A549 (cell line): ENCODE measurements around the gene LEMD1. TPM values are rescaled to one million over a fixed set of nuclear protein-coding genes. Genes with fewer than 3 reads are reported as not detected.

Experiments used
- ATAC-seq, 2 experiments: fragments of 200-7000 bp in 1 of 2; fragments of >200 bp in 1 of 2; cut with Nextera tagmentation in 1 of 2; cut with Tn5 transposase in 1 of 2; 3 replicates each; pipeline versions ENCODE4 v1.8.0 to v1.9.1; 2018 to 2020; ENCODE audit warnings: mild to moderate bottlenecking in 1 of 2, moderate library complexity in 1 of 2
- CTCF ChIA-PET: fragments of 300-600 bp; sonication (Branson Sonifier 250); formaldehyde crosslinking; extraction: SDS; loops from one replicate; lab custom pipeline; 2021; ENCODE audit warnings: antibody characterized with exemption, inconsistent platforms; lab: Yijun Ruan, JAX
- POLR2A ChIA-PET: fragments of 350-600 bp; formaldehyde crosslinking; extraction: SDS; loops from one replicate; lab custom pipeline; 2021; ENCODE audit warnings: antibody characterized with exemption, inconsistent platforms; lab: Yijun Ruan, JAX
- DNase-seq, 2 experiments: peaks; one replicate each; pipeline versions ENCODE4 v3.0.0 to v3.0.0-alpha.2; 2011 to 2016; ENCODE audit warnings: low read depth in 1 of 2, low spot score in 1 of 2
- FAIRE-seq: peaks from 2 replicates; lab custom pipeline; 2011; peaks lifted over from hg19 to GRCh38; lab: Jason Lieb, UNC
- H3K27ac ChIP-seq, 2 experiments: fragments of >200 bp; sonication (Bioruptor Twin); formaldehyde crosslinking; 3 replicates each; pipeline ENCODE4 v1.5.1; 2016 to 2017
- H3K4me1 ChIP-seq: fragments of >200 bp; sonication (Bioruptor Twin); formaldehyde crosslinking; 3 replicates; pipeline ENCODE4 v1.6.1; 2016
- H3K4me2 ChIP-seq: fragments of >200 bp; sonication (Bioruptor Twin); formaldehyde crosslinking; 3 replicates; pipeline ENCODE4 v1.6.1; 2016
- H3K4me3 ChIP-seq: fragments of >200 bp; sonication (Bioruptor Twin); formaldehyde crosslinking; 3 replicates; pipeline ENCODE4 v1.5.1; 2016
- H3K9me3 ChIP-seq: fragments of >200 bp; sonication (Bioruptor Twin); formaldehyde crosslinking; 3 replicates; pipeline ENCODE4 v1.6.1; 2016
- CHD2 ChIP-seq: fragments of 150-350 bp; IDR thresholded peaks from 2 replicates; pipeline ENCODE4 v1.6.1; 2014; ENCODE audit warnings: low read length; ENCODE audit not compliant: partially characterized antibody
- CHD4 ChIP-seq: fragments of 200-600 bp; sonication (generic); IDR thresholded peaks from 2 replicates; pipeline ENCODE4 v1.6.1; 2016; ENCODE audit warnings: antibody characterized with exemption, mild to moderate bottlenecking, borderline replicate concordance
- EHF ChIP-seq: fragments of 250-450 bp; sonication (Bioruptor Pico); IDR thresholded peaks from 2 replicates; pipeline ENCODE4 v1.5.0; 2020; ENCODE audit warnings: mild to moderate bottlenecking
- EHMT2 ChIP-seq: fragments of 200-600 bp; sonication (generic); IDR thresholded peaks from 2 replicates; pipeline ENCODE4 v1.6.1; 2016; ENCODE audit warnings: antibody characterized with exemption, low read depth, mild to moderate bottlenecking, moderate library complexity
- FOXS1 ChIP-seq: fragments of 250-450 bp; sonication (Bioruptor Pico); IDR thresholded peaks from 2 replicates; pipeline ENCODE4 v1.5.0; 2020; ENCODE audit warnings: mild to moderate bottlenecking, moderate library complexity
- POLR2A ChIP-seq: IDR thresholded peaks from 2 replicates; pipeline ENCODE4 v1.6.1; 2012; ENCODE audit warnings: mild to moderate bottlenecking, low read length
- RNF2 ChIP-seq: fragments of 200-600 bp; sonication (generic); IDR thresholded peaks from 2 replicates; pipeline ENCODE4 v1.6.1; 2016; ENCODE audit warnings: low read depth, mild to moderate bottlenecking, antibody characterized with exemption, moderate library complexity, borderline replicate concordance
- TFCP2L1 ChIP-seq: fragments of 250-450 bp; sonication (Bioruptor Pico); IDR thresholded peaks from 2 replicates; pipeline ENCODE4 v1.5.0; 2021; ENCODE audit warnings: mild to moderate bottlenecking
- ZC3H11A ChIP-seq: fragments of 450-650 bp; IDR thresholded peaks from 2 replicates; pipeline ENCODE4 v1.6.1; 2014; ENCODE audit warnings: antibody characterized with exemption, mild to moderate bottlenecking
- WGBS: methylation state at CpG from one replicate; pipeline ENCODE4 v1.1.6; 2017; ENCODE audit errors: missing lambda C conversion rate; 5-methylcytosine and 5-hydroxymethylcytosine counted together
- polyA plus RNA-seq, 4 experiments: library from polyadenylated mRNA; depleted of rRNA in 3 of 4; stranded (reverse); fragments of >200 nt; fragmentation: RNase III in 1 of 4; extraction: RNeasy Plus Mini Kit Qiagen cat#74134 plus additional on column Dnase treatment in 1 of 4; gene quantifications; 2 replicates in 3 of 4; 3 replicates in 1 of 4; pipeline ENCODE4 v1.2.3, GENCODE V29; 2011 to 2017
- TF ChIP-seq, protein P1 (sequence below): fragments of >200 bp; sonication (Bioruptor Twin); formaldehyde crosslinking; IDR thresholded peaks from 3 replicates; pipeline ENCODE4 v1.6.1; 2016
- TF ChIP-seq, protein P2 (sequence below): IDR thresholded peaks from 2 replicates; pipeline ENCODE4 v1.6.1; 2012
- TF ChIP-seq, protein P3 (sequence below): fragments of 200-600 bp; sonication (generic); IDR thresholded peaks from 2 replicates; pipeline ENCODE4 v1.6.1; 2016; ENCODE audit warnings: antibody characterized with exemption, mild to moderate bottlenecking, moderate library complexity
- TF ChIP-seq, protein P4 (sequence below): IDR thresholded peaks from 2 replicates; pipeline ENCODE4 v1.6.1; 2012; ENCODE audit warnings: low read depth, borderline replicate concordance
- TF ChIP-seq, protein P5 (sequence below): IDR thresholded peaks from 2 replicates; pipeline ENCODE4 v1.6.1; 2012

LEMD1 gene
- polyA plus RNA-seq, 2 of the 4 experiments (the other 2 are of a cell fraction) = 0.14 to 0.18 TPM

DNA sequence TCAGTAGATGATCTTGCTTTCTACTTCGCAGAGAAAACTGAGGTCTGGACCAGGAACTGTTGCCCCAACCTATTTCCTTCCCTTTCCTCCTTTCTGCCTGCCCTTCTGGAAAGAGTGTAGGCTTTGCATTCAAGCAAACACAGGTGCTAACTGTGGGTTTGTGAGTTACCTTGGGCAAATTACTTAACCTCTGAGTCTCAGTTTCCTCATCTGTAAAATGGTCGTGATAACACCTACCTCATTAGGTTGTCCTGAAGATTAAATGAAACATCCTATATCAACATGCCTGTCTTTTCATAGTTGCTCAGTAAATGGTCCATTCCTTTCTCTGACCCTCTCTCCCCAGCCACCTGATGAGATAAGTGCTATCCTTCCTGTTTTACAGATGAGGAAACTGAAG is 43.5 kb upstream of the LEMD1 start:
- 24% methylated on average over 2 of the region's 2 CpGs for WGBS
- ATAC-seq = no peak
- no peak overlapping the region for H3K4me3 ChIP-seq
- H3K4me1 ChIP-seq = no peaks in the 10 kb centered on the region
- ChIA-PET POLR2A (no interaction called here), CTCF (no interaction called here)
- no peak overlapping the region for H3K27ac ChIP-seq
- H3K9me3 ChIP-seq = no peaks in the 10 kb centered on the region
- no peak for DNase-seq
- no peak overlapping the region for H3K4me2 ChIP-seq
- no peak for FAIRE-seq
- TF ChIP-seq CHD2 (no peak), RNF2 (no peak), EHF (CRISPR knock-in tag) (no peak), CHD4 (no peak), ZC3H11A (no peak)
- TF ChIP-seq, protein P1, sequence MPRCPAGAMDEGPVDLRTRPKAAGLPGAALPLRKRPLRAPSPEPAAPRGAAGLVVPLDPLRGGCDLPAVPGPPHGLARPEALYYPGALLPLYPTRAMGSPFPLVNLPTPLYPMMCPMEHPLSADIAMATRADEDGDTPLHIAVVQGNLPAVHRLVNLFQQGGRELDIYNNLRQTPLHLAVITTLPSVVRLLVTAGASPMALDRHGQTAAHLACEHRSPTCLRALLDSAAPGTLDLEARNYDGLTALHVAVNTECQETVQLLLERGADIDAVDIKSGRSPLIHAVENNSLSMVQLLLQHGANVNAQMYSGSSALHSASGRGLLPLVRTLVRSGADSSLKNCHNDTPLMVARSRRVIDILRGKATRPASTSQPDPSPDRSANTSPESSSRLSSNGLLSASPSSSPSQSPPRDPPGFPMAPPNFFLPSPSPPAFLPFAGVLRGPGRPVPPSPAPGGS = no peak
- TF ChIP-seq, protein P2, sequence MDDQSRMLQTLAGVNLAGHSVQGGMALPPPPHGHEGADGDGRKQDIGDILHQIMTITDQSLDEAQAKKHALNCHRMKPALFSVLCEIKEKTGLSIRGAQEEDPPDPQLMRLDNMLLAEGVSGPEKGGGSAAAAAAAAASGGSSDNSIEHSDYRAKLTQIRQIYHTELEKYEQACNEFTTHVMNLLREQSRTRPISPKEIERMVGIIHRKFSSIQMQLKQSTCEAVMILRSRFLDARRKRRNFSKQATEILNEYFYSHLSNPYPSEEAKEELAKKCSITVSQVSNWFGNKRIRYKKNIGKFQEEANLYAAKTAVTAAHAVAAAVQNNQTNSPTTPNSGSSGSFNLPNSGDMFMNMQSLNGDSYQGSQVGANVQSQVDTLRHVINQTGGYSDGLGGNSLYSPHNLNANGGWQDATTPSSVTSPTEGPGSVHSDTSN = no peak

DNA sequence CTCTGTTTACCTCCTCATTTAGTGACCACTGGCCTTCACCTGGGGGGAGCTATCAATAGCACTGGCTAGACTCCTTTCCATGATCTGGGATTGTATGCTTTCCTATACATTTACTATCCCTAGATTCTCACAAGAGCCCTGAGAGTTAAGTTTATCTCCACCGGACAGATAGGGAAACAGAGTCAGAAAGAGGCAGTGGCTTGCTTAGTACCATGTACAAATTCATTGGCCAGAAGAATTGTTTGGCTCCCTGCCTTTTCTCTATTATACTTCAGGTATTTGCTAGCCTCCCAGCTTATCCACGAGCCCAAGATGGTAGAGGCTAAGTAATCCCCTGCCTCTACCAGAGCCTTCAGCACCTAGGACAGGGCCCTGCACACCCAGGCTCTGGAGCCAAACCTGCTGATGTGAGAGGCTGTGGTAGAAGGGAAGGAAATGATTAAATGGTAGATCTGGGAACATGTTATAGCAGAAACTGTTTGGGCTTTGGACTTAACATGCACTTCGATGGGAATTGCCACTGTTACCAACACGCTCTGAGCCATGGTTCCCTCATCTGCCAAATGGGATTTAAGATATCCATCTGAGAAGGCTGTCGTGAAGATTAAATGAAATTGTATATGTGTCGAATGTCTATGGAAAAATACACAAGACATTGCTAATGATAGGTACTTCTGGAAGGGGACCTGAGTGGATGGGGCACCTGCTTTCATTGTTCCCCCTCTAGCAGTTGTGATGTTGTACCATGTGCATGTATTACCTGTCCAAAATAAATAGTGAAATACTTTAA is 37.1 kb upstream of the LEMD1 start:
- peak in 1 of 2 experiments; percentile 43 for DNase-seq
- CTCF ChIA-PET = interaction anchor here (0.7 to 9.6 kb wide), 4 partner anchors 11 to 29 kb away, joined by 4 to 63 read pairs (median 13); no protein-coding TSS in a partner anchor
- Histone ChIP-seq H3K9me3 (no peaks in the 10 kb centered on the region), H3K27ac (no peak overlapping the region), H3K4me1 (peaks cover 15% of the 10 kb centered on the region), H3K4me2 (no peak overlapping the region), H3K4me3 (no peak overlapping the region)
- peak; percentile 60 to 68; a peak in 5 of 6 replicates for ATAC-seq
- no peak for FAIRE-seq
- 42% methylated on average over 6 of the region's 6 CpGs for WGBS
- POLR2A ChIA-PET = no interaction called here
- TF ChIP-seq POLR2A = no peak
- TF ChIP-seq EHMT2 = 0 out of 2 replicates have a peak, but pooled peaks have one; percentile 69
- 0 out of 2 replicates have a peak, but pooled peaks have one; percentile 38 for TF ChIP-seq FOXS1 (CRISPR knock-in tag)
- TF ChIP-seq, protein P3, sequence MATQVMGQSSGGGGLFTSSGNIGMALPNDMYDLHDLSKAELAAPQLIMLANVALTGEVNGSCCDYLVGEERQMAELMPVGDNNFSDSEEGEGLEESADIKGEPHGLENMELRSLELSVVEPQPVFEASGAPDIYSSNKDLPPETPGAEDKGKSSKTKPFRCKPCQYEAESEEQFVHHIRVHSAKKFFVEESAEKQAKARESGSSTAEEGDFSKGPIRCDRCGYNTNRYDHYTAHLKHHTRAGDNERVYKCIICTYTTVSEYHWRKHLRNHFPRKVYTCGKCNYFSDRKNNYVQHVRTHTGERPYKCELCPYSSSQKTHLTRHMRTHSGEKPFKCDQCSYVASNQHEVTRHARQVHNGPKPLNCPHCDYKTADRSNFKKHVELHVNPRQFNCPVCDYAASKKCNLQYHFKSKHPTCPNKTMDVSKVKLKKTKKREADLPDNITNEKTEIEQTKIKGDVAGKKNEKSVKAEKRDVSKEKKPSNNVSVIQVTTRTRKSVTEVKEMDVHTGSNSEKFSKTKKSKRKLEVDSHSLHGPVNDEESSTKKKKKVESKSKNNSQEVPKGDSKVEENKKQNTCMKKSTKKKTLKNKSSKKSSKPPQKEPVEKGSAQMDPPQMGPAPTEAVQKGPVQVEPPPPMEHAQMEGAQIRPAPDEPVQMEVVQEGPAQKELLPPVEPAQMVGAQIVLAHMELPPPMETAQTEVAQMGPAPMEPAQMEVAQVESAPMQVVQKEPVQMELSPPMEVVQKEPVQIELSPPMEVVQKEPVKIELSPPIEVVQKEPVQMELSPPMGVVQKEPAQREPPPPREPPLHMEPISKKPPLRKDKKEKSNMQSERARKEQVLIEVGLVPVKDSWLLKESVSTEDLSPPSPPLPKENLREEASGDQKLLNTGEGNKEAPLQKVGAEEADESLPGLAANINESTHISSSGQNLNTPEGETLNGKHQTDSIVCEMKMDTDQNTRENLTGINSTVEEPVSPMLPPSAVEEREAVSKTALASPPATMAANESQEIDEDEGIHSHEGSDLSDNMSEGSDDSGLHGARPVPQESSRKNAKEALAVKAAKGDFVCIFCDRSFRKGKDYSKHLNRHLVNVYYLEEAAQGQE = peak; percentile 93

DNA sequence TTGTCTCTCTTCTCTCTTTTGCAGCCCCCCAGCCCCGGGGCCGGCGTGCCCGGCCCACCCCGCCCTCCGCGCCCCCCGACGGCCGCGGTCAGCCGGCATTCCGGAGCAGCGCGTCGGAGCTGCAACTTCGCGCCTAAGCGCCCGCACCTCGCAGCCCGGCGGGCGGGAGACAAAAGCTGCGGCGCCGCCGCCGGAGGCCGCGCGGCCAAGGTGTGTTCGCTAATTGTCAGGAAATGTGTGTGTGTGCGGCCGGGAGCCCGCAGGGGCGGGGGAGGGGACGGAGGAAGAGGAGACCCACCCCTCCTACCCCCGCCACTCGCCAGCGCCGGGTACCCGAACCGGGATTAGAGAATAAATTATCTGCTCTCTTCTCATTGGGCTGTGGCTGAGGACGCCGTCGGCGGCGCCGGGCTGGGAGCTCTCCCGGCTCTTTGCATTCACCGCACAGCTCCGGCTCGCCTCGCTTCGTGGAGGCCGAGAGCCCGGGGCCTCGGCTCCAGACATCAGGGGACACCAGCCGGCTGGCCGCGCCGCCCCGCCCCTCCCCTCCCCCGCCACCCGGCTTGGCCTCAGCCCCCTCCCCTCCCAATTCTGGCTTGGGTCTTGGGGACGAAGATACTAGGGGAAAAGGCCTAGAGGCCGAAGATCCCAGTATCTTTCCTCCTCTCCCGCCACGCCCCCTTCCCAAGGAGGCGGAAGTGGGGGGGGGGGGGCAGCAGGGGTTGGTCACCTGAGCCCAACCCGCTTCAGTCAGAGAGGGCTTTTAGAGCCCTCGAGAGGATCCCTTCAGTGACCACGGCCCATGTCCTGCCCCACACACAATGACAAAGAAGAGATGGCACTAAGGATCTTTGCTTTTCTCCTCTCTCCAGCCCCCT is 35.3 kb upstream of the LEMD1 start:
- Histone ChIP-seq H3K27ac (no peak overlapping the region), H3K4me1 (peaks cover 15% of the 10 kb centered on the region), H3K9me3 (no peaks in the 10 kb centered on the region), H3K4me2 (peak overlapping the region; percentile 90), H3K4me3 (peak overlapping the region; percentile 45)
- FAIRE-seq (no peak), ATAC-seq (peak in 1 of 2 experiments; percentile 56; a peak in 3 of 6 replicates), DNase-seq (no peak)
- ChIA-PET CTCF (interaction anchor here (1.0 to 9.6 kb wide), 9 partner anchors 8 to 103 kb away, joined by 3 to 63 read pairs (median 5); no protein-coding TSS in a partner anchor), POLR2A (no interaction called here)
- TF ChIP-seq TFCP2L1 (CRISPR knock-in tag) = no peak
- TF ChIP-seq, protein P4, sequence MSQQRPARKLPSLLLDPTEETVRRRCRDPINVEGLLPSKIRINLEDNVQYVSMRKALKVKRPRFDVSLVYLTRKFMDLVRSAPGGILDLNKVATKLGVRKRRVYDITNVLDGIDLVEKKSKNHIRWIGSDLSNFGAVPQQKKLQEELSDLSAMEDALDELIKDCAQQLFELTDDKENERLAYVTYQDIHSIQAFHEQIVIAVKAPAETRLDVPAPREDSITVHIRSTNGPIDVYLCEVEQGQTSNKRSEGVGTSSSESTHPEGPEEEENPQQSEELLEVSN = peak; percentile 75
- TF ChIP-seq, protein P5, sequence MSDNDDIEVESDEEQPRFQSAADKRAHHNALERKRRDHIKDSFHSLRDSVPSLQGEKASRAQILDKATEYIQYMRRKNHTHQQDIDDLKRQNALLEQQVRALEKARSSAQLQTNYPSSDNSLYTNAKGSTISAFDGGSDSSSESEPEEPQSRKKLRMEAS = peak; percentile 12; the same call in 1 of the 2 replicates
- WGBS = 30% methylated on average over 6 of the region's 74 CpGs
